Smooth muscle cell (in vitro differentiated cells): ENCODE results near the gene CDH12. TPM values are rescaled to one million over a fixed set of nuclear protein-coding genes. Genes with fewer than 3 reads are reported as not detected.

ENCODE experiments used
- DNase-seq: peaks from one replicate; lab custom pipeline; 2025; ENCODE audit not compliant: unreplicated experiment; lab: John Stamatoyannopoulos, UW
- H2AFZ ChIP-seq: fragments of 200-600 bp; sonication (generic); 2 replicates; pipeline ENCODE4 v1.6.0; 2016; ENCODE audit warnings: antibody characterized with exemption, low read depth, mild to moderate bottlenecking
- H3F3A ChIP-seq: fragments of 200-600 bp; sonication (generic); 2 replicates; pipeline ENCODE4 v1.6.0; 2017; ENCODE audit warnings: antibody characterized with exemption, low read depth
- H3K27ac ChIP-seq: fragments of 200-600 bp; sonication (generic); 2 replicates; pipeline ENCODE4 v1.5.1; 2016; ENCODE audit warnings: low read depth, mild to moderate bottlenecking
- H3K27me3 ChIP-seq: fragments of 200-600 bp; sonication (generic); 2 replicates; pipeline ENCODE4 v1.6.1; 2016; ENCODE audit warnings: low read depth, mild to moderate bottlenecking
- H3K36me3 ChIP-seq: fragments of 200-600 bp; sonication (generic); 2 replicates; pipeline ENCODE4 v1.5.1; 2016; ENCODE audit warnings: low read depth
- H3K4me1 ChIP-seq: fragments of 200-600 bp; sonication (generic); 2 replicates; pipeline ENCODE4 v1.5.1; 2016; ENCODE audit warnings: low read depth
- H3K4me2 ChIP-seq: fragments of 200-600 bp; sonication (generic); 2 replicates; pipeline ENCODE4 v1.6.0; 2016; ENCODE audit warnings: mild to moderate bottlenecking
- H3K4me3 ChIP-seq: fragments of 200-600 bp; sonication (generic); 2 replicates; pipeline ENCODE4 v1.5.1; 2016; ENCODE audit warnings: mild to moderate bottlenecking
- H3K79me2 ChIP-seq: fragments of 200-600 bp; sonication (generic); 2 replicates; pipeline ENCODE4 v1.6.0; 2016; ENCODE audit warnings: low read depth, mild to moderate bottlenecking
- H3K9ac ChIP-seq: fragments of 200-600 bp; sonication (generic); 2 replicates; pipeline ENCODE4 v1.6.0; 2016; ENCODE audit warnings: low read depth
- H3K9me3 ChIP-seq: fragments of 200-600 bp; sonication (generic); replicated peaks from 2 replicates; pipeline ENCODE4 v1.5.1; 2016; ENCODE audit warnings: low read depth
- H4K20me1 ChIP-seq: fragments of 200-600 bp; sonication (generic); 2 replicates; pipeline ENCODE4 v1.6.0; 2016; ENCODE audit warnings: low read depth
- WGBS: methylation state at CpG from one replicate; pipeline ENCODE4 v1.1.7; 2016; ENCODE audit warnings: low lambda C conversion rate; 5-methylcytosine and 5-hydroxymethylcytosine counted together
- polyA plus RNA-seq: library from polyadenylated mRNA; unstranded; fragments of >200 nt; fragmentation: Nextera tagmentation; extraction: Ambion mirVana; gene quantifications from 2 replicates; pipeline ENCODE4 v1.2.1, GENCODE V29; 2016
- total RNA-seq: library from RNA; depleted of rRNA; stranded (reverse); fragments of >200 nt; gene quantifications from 2 replicates; pipeline ENCODE4 v1.2.3, GENCODE V29; 2014
- TF ChIP-seq, protein P1 (sequence below): fragments of 200-600 bp; sonication (generic); IDR thresholded peaks from 2 replicates; pipeline ENCODE4 v1.5.1; 2017; ENCODE audit warnings: borderline replicate concordance, mild to moderate bottlenecking, antibody characterized with exemption; ENCODE audit not compliant: insufficient read depth, poor library complexity, severe bottlenecking

The CDH12 gene
- total and polyA plus RNA-seq, 2 experiments from 2014 or later = not detected

DNA sequence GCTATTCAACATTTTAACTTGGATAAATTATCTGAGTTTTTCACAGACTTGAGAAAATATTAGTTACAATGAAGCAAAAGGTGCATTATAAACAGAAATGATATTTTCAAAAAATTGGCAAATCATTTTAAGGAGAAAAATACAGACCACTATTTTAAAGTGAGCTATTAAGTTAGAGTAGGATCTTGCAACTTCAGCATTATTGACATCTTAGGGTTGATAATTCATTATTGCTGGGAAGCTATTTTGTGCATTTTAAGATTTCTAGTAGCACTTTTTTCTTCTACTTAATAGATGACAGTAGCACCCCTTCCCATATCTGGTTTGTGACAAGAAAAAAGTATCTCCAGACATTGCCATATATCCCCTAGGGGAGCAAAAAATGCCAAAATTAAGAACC lies 774.1 kb downstream of the CDH12 start:
- H3K36me3 ChIP-seq = no peaks in the 10 kb centered on the region
- H3K27me3 ChIP-seq = no peaks in the 10 kb centered on the region
- no peak overlapping the region for H3K27ac ChIP-seq
- H4K20me1 ChIP-seq = no peaks in the 10 kb centered on the region
- H3K4me2 ChIP-seq = no peak overlapping the region
- H3K79me2 ChIP-seq = no peaks in the 10 kb centered on the region
- TF ChIP-seq, protein P1, sequence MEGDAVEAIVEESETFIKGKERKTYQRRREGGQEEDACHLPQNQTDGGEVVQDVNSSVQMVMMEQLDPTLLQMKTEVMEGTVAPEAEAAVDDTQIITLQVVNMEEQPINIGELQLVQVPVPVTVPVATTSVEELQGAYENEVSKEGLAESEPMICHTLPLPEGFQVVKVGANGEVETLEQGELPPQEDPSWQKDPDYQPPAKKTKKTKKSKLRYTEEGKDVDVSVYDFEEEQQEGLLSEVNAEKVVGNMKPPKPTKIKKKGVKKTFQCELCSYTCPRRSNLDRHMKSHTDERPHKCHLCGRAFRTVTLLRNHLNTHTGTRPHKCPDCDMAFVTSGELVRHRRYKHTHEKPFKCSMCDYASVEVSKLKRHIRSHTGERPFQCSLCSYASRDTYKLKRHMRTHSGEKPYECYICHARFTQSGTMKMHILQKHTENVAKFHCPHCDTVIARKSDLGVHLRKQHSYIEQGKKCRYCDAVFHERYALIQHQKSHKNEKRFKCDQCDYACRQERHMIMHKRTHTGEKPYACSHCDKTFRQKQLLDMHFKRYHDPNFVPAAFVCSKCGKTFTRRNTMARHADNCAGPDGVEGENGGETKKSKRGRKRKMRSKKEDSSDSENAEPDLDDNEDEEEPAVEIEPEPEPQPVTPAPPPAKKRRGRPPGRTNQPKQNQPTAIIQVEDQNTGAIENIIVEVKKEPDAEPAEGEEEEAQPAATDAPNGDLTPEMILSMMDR = no peak
- no peaks in the 10 kb centered on the region for H3K4me1 ChIP-seq
- DNase-seq = no peak
- no peak overlapping the region for H3K4me3 ChIP-seq
- no peak overlapping the region for H3K9ac ChIP-seq
- no peaks in the 10 kb centered on the region for H3F3A ChIP-seq
- no peak overlapping the region for H2AFZ ChIP-seq
- H3K9me3 ChIP-seq = no peaks in the 10 kb centered on the region

DNA sequence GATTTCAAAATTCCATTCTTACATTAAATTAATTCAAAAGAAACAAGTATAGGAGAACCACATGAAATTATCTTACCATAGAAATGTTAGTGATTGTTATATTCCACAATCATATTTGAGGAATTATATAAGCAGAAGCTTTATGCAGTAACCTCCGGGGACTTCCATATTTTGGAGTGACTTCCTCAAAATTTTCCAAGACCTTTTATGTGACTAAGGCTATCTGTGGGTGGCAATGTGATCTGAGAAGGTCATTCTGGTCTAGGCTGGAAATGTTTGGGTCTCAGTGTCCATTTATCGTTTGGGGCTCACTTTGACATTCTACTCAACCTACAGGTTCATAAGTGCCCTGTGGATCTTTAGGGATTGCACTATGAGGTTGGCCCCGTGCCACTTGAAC lies 776.6 kb downstream of the CDH12 start:
- TF ChIP-seq, protein P1 = no peak

DNA sequence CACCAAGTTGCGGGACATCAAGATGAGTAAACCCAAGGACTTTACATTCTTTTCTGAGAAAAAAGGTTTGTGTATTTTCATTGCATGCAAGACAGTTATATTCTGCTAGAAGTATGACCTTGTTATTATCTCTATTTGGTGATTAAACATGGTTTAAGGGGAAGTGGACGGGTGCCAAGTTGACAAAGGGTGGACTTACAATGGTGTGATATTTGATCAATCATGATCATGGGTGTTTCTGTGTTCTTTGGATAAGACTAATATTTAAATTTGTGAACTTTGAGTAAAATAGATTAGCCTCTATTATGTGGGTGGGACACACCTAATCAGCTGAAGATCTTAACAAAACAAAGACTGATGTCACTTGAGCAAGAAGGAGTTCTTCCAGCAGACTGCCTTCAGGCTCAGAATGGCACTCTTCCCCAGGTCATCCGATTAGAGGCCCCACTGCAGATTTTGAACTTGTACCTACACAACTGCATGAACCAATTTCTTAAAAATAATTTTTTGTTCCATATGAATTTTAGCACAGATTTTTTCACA lies 782.9 kb downstream of the CDH12 start:
- TF ChIP-seq, protein P1 = no peak
- Histone ChIP-seq H3K4me2 (no peak overlapping the region), H3K9ac (no peak overlapping the region), H3K27ac (no peak overlapping the region), H3K79me2 (no peaks in the 10 kb centered on the region), H3K9me3 (no peaks in the 10 kb centered on the region), H3K27me3 (no peaks in the 10 kb centered on the region), H3K36me3 (no peaks in the 10 kb centered on the region), H2AFZ (no peak overlapping the region), H3F3A (no peaks in the 10 kb centered on the region), H3K4me1 (no peaks in the 10 kb centered on the region), H3K4me3 (no peak overlapping the region), H4K20me1 (no peaks in the 10 kb centered on the region)
- no peak for DNase-seq
- WGBS = 92% methylated on average over 3 of the region's 3 CpGs

More for the DNA sequence above, 776.6 kb downstream of the CDH12 start:
- no peak overlapping the region for H3K9ac ChIP-seq
- H3K4me1 ChIP-seq = no peaks in the 10 kb centered on the region
- no peak for DNase-seq
- H3F3A ChIP-seq = no peaks in the 10 kb centered on the region
- H3K36me3 ChIP-seq = no peaks in the 10 kb centered on the region
- no peaks in the 10 kb centered on the region for H4K20me1 ChIP-seq
- H3K27me3 ChIP-seq = no peaks in the 10 kb centered on the region
- no peaks in the 10 kb centered on the region for H3K79me2 ChIP-seq
- H3K9me3 ChIP-seq = no peaks in the 10 kb centered on the region
- H3K4me2 ChIP-seq = no peak overlapping the region
- no peak overlapping the region for H3K4me3 ChIP-seq
- H3K27ac ChIP-seq = no peak overlapping the region
- WGBS = 96% methylated on average over 3 of the region's 3 CpGs
- H2AFZ ChIP-seq = no peak overlapping the region

DNA sequence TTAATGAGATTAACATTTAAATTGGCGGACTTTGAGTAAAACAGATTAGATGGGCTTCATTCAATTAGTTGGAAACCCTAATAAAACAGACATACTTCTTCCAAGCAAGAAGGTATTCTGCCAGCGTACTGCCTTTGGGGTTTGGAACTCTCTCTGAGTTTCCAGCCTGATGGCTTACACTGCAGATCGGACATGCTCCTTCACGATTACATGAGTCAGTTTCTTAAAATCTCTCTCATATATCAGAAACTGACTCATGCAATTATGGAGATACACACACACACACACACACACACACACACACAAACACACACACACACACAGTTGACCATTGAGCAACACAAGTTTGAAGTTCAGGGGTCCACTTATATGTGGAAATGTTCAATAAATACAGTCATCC lies 789.4 kb downstream of the CDH12 start:
- Histone ChIP-seq H3K4me3 (no peak overlapping the region), H3K4me1 (no peaks in the 10 kb centered on the region), H3K36me3 (no peaks in the 10 kb centered on the region), H3K27me3 (no peaks in the 10 kb centered on the region), H3K27ac (no peak overlapping the region), H2AFZ (no peak overlapping the region), H4K20me1 (no peaks in the 10 kb centered on the region), H3K4me2 (no peak overlapping the region), H3K9me3 (no peaks in the 10 kb centered on the region), H3K9ac (no peak overlapping the region), H3F3A (no peaks in the 10 kb centered on the region), H3K79me2 (no peaks in the 10 kb centered on the region)
- no peak for DNase-seq
- TF ChIP-seq, protein P1 = no peak
- 86% methylated on average over 4 of the region's 4 CpGs for WGBS
